Dedifferentiated amniotic fluid mesenchymal stem cell (primary cell): Measurements from ENCODE around the gene GPR132.
"Not testable (repeated sequence)": the region's sequence is repeated elsewhere in the genome, so short reads cannot be mapped to it uniquely, and the experiment has no call there.

ENCODE experiments used
- DNase-seq: peaks from one replicate; pipeline ENCODE4 v3.0.0-alpha.2; 2016; ENCODE audit errors: extremely low spot score

Gene GPR132

DNA sequence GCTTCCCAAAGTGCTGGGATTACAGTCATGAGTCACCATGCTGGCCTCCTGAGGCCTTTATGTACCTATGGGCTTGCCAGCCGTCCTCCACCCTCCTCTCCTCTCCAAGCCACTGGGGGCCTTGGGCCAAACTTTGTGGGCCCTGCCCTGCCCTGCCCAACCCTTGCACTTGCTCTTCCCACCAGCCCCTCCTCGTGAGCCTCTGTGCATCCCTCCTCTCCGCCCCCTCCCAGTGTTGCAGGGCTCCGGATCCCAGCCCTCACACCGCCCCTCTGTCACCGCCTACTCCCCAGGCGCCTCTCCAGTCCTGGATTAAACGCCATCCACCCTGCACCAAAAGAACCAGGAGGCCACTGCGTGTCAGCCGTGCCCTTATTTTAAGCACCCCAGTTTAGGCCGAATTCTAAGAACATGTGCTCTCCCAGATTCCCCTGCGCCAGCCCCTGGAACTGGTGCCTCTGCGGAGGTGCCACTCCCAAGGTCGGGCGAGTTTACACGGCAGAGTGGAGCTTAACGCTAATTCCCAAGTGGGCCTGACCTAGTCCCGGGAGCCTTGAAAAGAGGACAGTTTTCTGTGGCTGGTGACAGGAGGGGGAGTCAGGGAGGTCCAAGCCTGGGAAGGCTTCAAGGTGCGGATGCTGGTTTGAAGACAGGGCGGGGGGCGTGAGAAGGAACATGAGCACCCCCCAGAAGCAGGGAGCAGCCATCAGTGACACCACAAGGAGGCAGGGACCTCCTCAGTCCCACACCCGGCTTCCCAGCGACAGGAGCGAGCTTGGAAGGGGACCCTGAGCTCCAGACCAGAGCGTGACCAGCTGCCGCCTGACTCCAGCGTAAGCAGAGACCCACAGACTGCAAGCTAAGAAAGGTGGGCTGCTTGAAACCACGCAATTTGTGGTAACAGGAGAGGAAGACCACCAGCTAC, 23.1 kb downstream of the GPR132 start:
- no peak for DNase-seq

DNA sequence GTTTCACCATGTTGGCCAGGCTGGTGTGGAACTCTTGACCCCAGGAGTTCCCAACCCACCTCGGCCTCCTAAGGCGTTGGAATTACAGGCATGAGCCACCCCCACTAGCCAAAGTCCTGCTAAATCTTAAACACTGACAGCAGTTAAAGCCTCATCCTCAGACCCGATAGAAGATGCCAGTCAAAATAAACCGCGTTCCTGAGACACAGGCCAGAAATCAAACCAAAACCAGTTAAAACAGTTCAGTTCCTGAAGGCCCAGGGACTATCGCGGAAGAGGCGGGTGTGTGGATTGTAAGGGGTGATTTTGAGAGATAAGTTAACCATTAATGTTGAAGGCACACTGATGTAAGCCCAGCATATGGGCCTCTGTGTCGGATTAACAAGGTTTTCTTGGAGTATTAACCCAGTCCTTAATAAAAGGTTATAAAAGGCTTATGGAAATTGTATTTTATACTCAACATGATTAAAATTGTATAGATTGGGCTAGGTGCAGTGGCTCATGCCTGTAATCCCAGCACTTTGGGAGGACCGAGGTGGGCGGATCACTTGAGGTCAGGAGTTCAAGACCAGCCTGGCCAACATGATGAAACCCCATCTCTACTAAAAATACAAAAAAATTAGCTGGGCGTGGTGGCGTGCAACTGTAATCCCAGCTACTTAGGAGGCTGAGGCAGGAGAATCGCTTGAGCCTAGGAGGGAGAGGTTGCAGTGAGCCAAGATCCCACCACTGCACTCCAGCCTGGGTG, 25.6 kb downstream of the GPR132 start:
- no peak for DNase-seq

DNA sequence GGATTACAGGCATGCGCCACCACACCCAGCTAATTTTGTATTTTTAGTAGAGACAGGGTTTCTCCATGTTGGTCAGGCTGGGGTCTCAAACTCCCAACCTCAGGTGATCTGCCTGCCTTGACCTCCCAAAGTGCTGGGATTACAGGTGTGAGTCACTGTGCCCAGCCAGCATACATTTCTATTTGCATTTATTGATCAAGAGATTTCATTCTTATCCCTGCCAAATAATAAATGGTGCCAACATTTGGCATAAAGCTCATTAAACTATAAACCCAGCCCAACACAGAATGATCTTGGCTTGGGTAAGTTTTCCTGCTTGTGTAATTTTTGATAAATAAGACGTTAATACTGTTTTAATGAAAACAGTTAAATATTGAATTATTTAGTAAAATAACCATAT, 29.6 kb downstream of the GPR132 start:
- not testable (repeated sequence) for DNase-seq

DNA sequence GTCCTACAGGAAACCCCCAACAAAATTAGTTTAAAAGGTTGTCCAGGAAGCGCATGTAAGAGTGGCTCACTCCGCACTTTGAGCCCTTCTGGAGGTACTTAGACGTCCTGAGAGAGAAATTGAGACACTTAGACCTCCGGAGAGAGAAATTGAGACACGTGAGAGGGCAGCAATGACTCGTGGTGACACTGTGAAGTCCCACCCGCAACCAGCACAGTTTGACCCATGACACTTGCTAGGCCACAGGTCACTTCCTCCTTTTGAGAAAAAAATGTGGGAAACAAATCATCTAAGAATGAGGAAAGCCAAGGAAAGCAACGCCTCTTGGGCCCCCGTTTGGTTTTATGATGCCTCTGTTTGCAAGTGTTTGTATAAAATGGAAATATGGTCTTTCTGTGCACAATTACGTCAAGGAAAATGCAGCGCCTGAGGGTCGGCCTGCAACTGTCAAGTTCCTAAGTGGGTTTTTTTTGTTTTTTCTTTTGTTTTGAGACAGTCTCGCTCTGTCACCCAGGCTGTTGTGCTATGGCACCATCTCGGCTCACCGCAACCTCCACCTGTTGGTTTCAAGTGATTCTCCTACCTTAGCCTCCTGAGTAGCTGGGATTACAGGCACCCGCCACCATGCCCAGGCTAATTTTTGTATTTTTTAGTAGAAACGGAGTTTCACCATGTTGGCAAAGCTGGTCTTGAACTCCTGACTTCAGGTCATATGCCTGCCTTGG, 30.8 kb downstream of the GPR132 start:
- DNase-seq, result no peak

DNA sequence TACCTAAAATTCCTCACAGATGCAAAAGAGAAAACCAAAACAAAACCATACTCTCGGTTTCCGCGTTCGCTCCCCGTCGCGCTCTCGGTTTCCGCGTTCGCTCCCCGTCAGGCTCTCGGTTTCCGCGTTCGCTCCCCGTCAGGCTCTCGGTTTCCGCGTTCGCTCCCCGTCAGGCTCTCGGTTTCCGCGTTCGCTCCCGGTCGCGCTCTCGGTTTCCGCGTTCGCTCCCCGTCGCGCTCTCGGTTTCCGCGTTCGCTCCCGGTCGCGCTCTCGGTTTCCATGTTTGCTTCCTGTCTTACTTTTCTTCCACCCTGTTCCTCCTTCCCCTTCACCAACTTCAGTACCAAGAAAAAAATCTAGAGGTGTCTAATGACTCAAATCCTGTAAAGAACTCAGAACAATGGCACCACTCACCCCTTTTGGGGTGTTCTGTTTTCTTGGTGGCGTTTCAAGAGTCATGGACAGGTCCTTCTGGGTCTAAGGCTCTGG, 31.8 kb downstream of the GPR132 start:
- not testable (repeated sequence) for DNase-seq

DNA sequence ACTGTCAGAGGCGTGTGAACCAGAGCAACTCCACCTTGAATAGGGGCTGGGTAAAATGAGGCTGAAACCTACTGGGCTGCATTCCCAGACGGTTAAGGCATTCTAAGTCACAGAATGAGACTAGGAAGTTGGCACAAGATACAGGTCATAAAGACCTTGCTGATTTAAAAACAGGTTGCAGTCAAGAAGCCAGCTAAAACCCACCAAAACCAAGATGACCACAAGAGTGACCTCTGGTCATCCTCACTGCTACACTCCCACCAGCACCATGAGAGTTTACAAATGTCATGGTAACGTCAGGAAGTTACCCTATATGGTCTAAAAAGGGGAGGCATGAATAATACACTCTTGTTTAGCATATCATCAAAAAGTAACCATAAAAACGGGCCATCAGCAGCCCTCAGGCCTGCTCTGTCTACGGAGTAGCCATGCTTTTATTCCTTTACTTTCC, 32.8 kb downstream of the GPR132 start:
- not testable (repeated sequence) for DNase-seq

DNA sequence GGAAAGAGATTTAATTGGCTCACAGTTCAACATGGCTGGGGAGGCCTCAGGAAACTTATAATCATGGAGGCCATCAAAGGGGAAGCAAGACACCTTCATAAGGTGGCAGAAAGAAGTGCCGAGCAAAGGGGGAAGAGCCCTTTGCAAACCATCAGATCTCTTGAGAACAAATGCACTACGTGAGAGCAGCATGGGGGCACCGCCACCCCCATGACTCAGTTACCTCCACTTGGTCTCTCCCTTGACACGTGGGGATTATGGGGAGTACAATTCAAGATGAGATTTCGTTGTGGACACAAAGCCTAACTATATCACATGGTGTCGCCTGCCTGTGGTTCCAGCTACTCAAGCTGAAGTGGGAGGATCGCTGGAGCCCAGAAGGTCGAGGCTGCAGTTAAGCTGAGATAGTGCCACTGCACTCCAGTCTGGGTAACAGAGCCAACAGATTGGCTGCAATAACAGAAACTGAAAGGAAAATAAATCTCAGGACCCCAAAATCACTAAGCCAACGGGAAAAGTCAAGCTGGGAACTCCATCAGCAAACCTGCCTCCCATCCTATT, 34.3 kb downstream of the GPR132 start:
- DNase-seq, result no peak

DNA sequence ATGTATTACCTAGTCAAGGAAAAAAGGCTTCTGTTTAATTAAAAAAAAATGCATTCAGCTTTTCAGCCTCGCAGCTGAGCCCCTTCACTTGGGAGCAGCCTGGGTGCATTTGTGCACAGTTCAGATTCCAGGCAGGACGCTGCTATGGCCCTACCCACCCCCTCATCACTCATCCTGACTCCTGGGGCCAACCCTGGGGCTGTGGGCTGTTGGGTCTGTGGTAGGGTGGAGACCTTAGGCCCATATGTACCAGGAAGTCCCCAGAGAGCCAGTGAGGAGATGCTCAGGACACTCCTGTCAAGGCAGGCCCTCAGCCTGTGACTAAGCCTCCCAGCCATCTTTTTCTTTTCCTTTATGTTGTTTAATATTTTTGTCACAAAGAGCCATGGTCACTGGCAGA, 35.0 kb downstream of the GPR132 start:
- no peak for DNase-seq

DNA sequence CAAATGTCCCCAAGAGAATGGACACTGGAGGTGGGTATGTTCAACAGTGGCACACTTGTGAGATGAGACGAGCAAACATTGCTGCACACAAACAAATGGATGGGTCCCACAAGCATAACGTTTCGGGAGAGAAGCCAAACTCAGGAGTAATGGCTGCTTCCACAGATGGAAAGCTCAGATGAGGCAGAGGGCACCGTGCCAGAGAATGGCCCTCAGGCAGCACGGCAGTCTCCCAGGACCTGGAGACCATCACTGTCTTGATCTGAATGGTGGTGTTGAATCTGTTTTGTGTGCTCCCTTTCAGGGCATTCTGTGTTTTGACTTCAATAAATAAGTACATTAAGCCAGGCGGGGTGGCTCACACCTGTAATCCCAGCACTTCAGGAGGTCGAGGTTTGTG, 35.8 kb downstream of the GPR132 start:
- DNase-seq, result no peak

DNA sequence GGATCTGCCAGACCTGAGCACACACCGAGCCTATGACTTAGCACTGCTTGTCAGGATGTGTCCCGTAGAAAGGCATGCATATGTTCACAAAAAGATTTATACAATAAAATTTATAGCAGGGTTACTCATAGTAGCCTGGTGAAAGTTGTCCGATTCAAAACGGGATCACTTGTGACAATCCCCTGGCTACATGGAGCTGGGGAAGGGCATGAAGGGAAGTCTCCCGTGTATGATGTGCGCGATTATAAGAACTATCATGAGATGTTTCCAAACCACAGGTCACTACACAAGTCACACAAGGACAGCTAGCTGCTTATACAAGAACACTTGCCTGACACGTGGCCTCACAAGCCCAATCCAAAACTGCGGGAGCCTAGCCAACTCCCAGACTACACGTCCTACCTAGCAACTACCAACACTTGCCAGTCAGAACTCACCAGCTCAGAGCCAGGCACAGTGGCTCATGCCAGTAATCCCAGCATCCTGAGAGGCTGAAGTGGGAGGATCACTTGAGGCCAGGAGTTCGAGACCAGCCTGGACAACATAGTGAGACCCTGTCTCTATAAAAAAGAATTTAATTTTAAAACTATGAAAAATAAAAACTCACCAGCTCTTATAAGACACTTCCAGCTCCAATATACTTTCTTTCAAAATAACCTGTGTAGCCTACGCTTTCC, 36.8 kb downstream of the GPR132 start:
- no peak for DNase-seq

DNA sequence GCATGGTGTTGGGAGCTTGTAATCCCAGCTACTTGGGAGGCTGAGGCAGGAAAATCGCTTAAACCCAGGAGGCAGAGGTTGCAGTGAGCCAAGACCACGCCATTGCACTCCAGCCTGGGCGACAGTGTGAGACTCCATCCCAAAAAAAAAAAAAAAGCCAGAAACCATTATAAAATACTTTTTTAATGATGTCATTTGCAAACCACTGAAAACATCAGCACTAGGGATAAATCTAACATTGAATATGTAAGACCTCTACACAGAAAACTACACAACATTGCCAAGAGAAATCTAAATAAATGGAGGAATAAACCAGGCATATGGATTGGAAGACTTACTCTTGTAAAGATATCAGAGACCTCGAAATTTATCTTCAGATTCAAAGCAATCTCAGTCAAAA, 37.5 kb downstream of the GPR132 start:
- not testable (repeated sequence) for DNase-seq

DNA sequence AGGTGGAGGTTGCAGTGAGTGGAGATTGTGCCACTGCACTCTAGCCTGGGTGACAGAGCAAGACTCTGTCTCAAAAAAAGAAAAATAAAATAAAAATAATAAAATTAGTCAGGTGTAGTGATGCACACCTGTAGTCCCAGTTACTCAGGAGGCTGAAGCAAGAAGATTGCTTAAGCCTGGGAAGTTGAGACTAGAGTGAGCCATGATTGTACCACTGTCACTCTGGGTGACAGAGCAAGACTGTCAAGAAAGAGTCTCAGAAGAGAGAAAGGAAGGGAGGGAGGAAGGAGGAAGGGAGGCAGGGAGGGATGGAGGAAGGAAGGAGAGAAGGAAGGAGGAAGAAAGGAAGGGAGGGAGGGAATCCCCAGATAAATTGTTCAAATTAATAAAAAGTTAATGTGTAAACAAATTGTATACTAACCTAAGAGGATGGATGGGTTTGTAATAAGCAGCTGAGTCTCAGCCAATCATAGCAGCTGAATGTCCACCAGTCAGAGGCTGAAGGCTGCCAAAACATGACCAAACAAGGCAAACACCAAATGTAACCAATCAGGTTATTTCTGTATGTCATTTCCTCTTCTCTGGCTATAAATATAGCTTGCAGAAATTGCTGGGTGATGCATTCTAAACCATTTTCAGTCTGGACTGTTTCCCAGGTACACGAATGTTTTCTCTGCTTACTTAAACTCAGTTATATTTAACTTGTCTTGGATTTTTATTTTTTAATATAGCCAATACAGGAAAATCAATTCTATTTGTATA, 38.2 kb downstream of the GPR132 start:
- no peak for DNase-seq

DNA sequence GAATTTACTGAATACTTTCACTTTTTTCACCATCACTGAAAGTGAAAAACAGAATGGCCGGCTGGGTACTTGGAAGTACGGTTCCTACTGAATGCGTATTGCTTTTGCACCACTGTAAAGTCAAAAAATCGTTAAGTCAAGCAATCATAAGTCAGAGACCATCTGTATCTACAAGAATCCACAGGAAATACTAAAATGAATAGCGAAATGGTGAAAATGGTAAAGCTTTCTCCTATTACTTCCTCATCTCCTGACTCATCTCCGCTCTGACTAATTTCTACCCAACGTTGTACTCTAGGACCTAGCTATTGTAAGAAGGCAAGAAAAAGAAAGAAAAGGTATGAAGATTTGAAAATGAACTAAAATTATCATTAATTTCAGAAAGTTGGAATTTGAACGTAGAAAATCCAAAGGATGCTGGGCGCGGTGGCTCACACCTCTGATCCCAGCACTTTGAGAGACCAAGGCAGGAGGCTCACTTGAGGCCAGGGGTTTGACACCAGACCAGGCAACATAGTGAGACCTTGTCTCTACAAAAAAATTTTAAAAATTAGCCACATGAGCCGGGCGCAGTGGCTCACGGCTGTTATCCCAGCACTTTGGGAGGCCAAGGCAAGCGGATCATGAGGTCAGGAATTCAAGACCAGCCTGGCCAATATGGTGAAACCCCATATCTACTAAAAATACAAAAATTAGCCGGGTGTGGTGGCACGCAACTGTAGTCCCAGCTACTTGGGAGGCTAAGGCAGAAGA, 39.0 kb downstream of the GPR132 start:
- DNase-seq, result no peak

DNA sequence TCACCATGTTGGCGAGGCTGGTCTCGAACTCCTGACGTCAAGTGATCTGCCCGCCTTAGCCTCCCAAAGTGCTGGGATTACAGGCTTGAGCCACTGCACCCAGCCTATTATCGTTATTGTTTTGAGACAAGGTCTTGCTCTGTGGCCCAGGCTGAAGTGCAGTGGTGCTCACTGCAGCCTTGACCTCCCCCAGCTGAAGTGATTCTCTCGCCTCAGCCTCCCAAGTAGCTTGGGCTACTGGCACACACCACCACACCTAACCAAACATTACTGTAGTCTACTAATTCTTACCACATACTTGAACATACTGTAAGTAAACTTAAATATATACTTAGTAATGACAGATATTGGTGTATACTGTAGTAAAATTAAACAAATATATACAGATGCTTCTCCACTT, 39.8 kb downstream of the GPR132 start:
- DNase-seq, result no peak

DNA sequence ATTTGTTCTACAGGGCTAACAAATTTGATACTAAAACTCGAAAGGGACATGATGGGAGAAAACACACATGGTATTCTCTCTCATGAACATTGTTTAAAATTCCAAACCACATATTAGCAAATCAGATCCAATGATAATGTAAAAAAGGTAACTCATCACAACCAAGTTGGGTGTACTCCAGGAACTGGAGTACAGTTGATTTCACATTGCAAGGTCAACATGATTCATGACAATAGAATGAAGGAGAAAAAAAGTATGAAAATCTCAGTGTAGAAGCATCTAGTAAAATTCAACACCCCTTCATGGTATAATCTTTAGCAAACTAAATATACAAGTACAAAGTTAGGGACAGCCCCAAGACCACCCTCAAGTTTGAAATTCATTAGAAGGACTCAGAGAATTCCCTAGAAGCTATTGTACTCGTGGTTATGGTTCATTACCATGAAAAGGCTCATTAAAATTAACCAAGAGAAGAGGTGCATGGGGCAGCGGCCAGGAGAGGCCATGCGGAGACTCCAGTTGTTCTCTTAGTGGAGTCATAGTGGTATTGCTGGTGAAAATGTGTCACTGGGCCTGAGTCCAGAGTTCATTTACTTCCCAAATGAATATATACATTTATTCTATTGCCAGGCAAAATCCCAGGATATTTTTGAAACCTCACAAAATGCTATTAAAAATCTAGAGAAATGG, 41.3 kb downstream of the GPR132 start:
- DNase-seq, result no peak

DNA sequence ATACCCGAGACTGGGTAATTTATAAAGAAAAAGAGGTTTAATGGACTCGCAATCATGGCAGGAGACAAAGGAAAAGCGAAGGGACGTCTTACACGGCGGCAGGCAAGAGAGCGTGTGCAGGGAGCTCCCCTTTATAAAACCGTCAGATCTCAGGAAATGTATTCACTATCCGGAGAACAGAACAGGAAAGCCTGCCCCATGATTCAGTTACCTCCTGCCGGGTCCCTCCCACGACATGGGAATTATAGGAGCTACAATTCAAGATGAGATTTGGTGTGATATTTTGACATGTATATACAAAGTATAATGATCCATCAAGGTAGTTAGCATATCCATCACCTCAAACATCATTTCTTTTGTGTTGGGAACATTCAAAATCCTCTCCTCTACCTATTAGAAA, 42.1 kb downstream of the GPR132 start:
- DNase-seq, result no peak

DNA sequence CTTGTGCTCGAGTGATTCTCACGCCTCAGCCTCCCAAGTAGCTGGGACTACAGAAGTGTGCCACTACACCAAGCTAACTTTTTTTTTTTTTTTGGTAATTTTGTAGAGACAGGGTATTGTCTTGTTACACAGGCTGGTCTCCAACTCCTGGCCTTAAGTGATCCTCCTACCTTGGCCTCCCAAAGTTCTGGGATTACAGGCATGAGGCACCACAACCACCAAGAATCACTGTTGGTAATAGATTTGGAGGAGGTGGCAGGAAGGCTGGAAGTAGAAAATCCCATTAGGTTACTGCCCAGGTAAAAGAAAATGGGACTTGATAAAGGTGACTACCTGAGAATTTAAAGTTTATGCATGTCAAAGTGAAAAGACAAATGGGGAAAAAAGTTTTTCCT, 43.0 kb downstream of the GPR132 start:
- DNase-seq, result no peak

DNA sequence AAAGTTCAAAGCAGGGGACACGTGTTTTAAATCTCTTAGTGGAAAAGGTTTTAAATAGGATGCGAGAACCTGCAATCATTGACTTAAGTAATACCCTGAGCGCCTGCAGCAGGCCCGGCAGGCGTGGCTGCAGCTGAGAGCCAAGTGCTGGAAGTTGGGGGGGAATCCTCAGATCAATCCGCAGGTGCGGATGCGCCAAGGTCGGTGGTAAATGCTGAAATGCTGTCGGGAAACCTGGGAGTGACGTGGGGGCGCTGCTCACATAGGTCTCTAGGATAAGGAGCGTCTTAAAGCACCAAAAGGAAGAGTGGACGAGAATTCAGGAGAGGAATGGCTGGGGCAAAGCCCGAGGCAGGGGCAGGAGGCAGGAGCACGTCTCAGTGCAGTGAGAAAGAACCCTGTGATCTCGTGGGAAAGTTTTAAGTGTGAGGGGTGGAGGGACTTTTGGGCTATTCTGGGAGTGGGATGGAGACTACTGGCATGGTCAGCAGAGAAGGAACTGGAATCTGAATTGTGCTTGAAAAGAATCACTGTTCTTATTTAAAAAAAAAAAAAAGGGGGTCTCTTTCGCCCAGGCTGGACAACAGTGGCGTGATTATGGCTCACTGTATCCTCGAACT, 43.5 kb downstream of the GPR132 start:
- DNase-seq, result no peak
